Stimulated activated CD8-positive, alpha-beta memory T cell treated with anti-CD3 and anti-CD28 coated beads, Interleukin-2, amount 100 ng/mL, for 1 hour (primary cell): ENCODE data around the gene ARHGAP8.

Source experiments
- DNase-seq, 2 donors: peaks; one replicate each; pipeline ENCODE4 v3.0.0-alpha.2; 2020; ENCODE audit warnings: low read depth in 2 of 2

Gene ARHGAP8

DNA sequence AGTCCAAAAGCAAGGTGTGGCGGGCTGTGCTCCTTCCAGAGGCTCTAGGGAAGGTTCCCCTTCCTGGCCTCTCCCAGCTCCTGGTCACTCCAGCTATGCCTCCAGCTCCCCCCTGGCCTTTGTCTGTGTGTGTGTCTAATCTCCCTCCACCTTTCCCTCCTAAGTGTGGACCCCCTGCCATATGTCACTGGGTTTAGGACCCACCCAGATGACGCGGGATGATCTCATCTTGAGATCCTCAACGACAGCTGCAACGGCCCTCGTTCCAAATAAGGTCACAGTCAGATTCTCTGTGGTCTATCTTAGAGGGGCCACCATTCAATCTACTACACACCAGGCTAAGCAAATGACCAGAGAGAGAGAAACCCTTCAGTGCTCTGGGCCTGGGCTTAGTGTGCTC lies 107.9 kb downstream of the ARHGAP8 start:
- no peak for DNase-seq

- no peak for DNase-seq
Measured at GRCh38 chr22:44861245-44861644, 108.9 kb downstream of the ARHGAP8 start.

GRCh38 chr22:44862281-44862680 lies 109.9 kb downstream of the ARHGAP8 start:
- DNase-seq = no peak

DNA sequence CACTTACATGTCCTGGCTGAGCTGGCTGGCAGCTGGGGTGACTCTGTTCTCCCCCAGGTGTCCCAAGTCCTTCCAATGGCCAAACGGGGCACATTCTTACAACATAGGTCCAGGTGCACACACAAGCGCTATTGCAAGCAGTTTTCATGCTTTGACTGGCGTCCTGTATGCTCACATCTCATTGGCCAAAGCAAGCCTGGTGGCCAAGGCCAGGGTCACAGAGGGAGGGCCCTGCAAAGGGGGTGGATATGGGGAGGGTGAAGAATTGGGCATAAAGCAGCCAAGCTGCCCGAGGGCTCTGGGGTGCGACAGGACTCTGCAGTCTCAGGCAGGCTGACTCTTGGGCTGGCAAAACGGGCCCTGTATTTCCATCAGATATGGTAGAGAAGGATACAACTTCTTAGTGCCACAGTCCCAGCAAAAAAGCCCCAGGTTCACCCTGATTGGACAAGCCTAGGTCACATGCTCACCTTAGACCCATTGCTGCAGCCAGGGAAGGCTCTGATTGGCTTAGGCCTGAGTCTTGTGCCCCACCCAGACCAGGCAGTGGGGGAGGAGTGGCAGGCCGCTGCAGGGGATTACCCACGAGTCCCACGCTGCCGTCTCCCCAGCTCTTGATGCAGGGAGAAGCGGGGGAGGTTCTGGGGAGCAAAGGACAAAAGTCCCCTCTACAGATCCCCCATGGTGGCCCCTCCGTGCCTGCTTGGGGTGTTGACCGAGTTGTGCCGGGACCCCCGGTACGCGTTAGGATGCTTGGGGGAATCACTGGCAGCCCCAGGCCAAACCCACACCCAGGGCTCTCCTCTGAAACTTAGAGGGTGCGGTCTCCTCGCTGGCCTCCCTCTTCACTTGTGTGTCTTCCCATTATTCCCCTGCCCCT lies 110.8 kb downstream of the ARHGAP8 start:
- DNase-seq = no peak

DNA sequence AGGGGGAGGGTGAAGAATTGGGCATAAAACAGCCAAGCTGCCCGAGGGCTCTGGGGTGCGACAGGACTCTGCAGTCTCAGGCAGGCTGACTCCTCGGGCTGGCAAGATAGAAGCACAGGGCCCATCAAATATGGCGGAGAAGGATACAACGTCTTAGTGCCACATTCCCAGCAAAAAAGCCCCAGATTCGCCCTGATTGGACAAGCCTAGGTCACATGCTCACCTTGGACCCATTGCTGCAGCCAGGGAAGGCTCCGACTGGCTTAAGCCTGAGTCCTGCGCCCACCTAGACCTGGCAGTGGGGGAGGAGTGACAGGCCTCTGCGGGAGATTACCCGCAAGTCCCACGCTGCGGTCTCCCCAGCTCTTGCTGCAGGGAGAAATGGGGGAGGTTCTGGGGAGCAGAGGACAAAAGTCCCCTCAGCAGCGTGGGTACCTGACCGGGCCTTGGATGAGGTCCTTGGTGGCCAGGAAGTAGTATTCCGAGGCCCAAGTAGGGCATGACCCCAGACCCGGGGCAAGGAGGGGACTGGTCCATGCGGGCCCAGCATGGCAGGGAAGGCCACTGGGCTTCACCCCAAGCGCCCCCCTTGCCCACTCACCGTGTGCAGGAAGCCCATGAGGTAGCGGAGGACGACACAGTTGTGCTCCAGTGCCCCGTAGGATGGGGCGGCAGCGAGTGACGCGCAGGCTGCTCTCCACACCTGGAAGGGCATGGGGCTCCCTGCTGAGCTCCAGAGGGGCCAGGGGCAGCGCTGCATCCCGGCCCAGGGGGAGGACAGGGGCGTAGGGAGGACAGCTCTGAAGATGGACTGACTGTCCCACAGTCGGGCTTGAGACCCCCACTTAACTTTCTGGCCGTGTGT lies 113.0 kb downstream of the ARHGAP8 start:
- DNase-seq = no peak

DNA sequence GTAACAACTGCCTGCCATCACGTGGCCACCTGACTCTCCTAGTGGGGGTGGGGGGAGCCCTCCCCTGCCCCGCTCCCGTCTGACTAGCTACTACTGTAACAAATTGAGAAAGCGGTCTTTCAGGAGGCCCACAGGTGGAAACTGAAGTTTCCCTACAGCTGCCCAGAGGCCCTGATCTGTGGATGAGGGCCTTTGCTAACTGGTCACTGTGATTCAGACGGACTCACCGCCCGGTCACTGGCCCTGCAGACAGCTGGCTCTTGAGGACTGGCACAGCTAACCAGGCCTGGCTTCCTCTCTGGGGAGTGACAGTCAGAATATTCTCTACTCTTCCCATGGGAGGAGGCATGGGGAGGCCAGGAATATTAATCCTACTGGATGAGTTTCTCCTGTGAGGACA lies 116.8 kb downstream of the ARHGAP8 start:
- no peak for DNase-seq

- DNase-seq = no peak
Measured at GRCh38 chr22:44870021-44870420, 117.6 kb downstream of the ARHGAP8 start.

DNA sequence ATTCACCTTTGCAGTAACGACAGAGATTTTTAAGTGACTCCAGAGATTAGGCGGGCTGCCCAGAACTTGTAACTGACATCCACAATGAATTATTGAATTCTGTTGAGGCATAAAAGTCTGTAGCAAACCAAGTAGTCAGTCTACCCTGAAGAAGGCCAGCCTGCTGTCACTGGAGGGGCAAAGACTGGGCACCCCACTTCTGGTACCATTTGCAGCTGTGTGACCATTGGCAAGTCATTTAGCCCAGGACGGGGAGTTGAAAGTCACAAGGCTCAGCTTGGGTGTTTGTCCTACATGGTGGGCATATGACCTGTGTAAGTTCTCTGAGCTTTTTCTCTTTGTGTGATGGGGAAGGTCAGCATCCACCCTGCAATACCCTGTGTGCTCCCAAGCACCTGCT lies 119.4 kb downstream of the ARHGAP8 start:
- no peak for DNase-seq

- DNase-seq = no peak
Measured at GRCh38 chr22:44876921-44877320, 124.5 kb downstream of the ARHGAP8 start.

GRCh38 chr22:44878483-44879300 lies 126.3 kb downstream of the ARHGAP8 start:
- no peak for DNase-seq

DNA sequence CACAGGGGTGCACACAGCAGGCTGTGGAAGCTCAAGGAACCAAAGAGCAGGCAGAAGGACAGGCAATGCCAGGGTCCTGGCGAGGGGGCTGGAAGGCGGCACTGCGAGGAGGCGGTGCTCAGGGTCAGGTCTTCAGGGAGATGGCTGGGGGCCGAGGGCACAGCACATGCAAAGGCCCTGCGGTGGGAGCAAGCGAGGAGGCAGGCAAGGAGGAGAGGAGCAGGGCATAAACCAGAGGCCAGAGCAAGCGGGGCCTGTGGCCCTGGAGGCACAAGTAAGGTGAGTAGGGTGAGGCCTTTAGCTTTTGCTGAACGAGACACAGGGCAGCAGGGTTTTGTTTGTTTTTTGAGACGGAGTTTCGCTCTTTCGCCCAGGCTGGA lies 126.9 kb downstream of the ARHGAP8 start:
- DNase-seq = no peak

DNA sequence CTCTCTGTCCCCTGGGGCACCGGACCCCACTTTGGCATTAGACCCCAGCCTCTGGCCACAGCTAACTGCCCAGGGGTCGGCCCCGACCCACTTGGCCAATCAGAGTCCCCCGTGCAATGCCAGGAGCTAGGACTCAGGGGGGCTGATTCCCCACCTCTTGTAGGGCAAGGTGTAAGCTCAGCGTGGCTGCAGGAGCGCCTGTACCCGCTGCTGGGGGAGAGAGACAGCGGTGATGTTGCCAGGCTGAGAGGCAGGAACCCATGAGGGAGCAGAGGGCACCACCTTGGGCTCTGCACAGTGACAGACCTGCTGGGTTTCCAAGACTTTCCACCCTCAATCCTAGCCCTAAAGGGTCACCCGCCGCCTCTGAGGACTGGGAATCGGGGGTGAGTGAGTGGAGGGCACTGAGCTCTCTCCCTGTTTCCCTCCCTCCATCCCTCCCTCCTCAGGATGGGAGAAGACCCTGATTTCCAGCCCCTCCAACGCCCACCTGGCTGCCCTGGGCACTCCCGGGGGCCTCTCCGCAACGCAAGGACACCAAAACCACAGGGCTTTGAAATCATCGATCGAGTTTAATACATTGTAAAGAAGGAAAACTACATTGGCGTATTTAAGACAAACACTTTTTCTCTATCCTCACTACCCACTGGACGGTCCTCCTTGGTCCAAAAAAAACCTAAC lies 128.4 kb downstream of the ARHGAP8 start:
- no peak for DNase-seq

DNA sequence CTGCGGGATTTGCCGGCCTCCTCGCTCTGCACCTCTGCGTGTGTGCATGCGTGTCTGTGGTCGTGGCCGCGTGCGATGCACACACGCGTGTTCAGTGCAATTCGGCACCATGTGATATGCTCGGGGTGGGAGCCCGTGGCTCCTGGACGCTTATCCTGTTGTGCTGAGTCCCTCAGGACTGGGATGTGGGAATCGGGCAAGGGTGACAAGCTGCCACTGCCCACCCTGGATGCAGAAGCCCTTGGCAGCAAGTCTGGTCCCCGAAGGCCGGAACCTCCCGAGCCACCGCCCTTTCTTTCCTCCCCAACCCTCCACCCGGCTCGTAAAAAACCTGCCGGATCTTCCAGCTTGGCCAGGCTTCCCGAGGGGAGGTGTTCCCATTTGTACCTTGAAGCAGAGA lies 129.2 kb downstream of the ARHGAP8 start:
- DNase-seq = no peak

DNA sequence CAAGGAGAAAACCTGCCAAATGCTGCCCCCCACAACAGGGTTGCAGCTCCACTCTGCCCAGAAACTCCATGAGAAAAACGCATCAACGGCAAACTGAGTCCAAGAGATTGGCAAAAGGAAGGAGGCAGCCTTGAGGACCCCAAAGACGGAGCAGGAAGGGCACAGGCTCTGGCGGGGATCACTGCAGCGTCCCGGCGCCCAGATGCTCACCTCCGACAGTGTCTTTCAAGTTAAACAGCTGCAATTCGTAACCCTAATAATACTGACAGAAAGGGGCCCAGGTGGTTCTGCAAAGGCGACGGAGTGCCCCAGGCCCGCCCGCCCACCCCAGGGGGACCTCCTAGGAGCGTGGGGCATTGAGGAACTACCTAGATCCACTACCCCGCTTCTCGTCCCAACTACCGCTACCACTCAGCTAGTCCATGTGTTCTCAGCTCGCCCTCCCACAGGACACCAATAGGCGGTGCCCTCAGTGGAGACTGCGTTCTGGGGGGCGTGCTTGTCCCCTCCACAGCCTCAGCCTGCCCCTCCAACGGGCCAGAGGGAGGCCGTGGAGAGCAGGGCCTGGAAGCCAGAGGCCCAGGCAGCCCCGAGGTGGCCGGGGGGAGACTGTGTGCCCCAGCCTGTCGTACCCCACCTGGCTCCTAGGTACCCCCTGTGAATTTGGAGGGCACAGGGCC lies 130.0 kb downstream of the ARHGAP8 start:
- DNase-seq = no peak

GRCh38 chr22:44883011-44883421 lies 130.6 kb downstream of the ARHGAP8 start:
- no peak for DNase-seq

DNA sequence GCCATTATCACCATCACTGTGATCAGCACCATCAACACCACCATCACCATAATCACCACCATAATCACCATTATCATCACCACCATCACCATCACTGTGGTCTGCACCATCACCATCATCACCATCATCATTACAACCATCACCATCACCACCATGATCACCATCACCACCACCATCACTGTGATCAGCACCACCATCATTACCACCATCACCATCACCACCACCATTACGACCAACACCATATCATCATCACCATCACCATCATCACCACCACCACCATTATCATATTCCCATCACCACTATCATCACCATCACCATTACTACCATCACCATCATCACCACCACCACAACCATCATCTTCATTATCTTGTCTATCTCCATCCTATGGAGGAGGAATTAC lies 132.2 kb downstream of the ARHGAP8 start:
- no peak for DNase-seq

- DNase-seq = no peak
Measured at GRCh38 chr22:44884968-44885805, 132.8 kb downstream of the ARHGAP8 start.

- DNase-seq = no peak
Measured at GRCh38 chr22:44885806-44886360, 133.5 kb downstream of the ARHGAP8 start.

GRCh38 chr22:44887941-44888366 lies 135.6 kb downstream of the ARHGAP8 start:
- no peak for DNase-seq
